Prostate gland (tissue), 2 donors: ENCODE measurements around the gene GNG14. TPM values are rescaled to one million over a fixed set of nuclear protein-coding genes. Genes with fewer than 3 reads are reported as not detected.

Source experiments
- DNase-seq: peaks from one replicate; pipeline ENCODE4 v3.0.0-alpha.2; 2019; ENCODE audit warnings: low spot score
- H3K27ac ChIP-seq, 2 donors: fragments of 200-600 bp; sonication (generic); 2 replicates each; pipeline ENCODE4 v1.5.1; 2017 to 2019
- H3K27me3 ChIP-seq: fragments of 200-600 bp; sonication (generic); replicated peaks from 2 replicates; pipeline ENCODE4 v1.5.1; 2019; ENCODE audit not compliant: insufficient read depth
- H3K36me3 ChIP-seq, 2 donors: fragments of 200-600 bp; sonication (generic); 1 replicate in 1 of 2; 2 replicates in 1 of 2; pipeline versions ENCODE4 v1.5.1 to v1.8.1; 2017 to 2019
- H3K4me1 ChIP-seq: fragments of 200-600 bp; sonication (generic); replicated peaks from 2 replicates; pipeline ENCODE4 v1.5.1; 2019
- H3K4me3 ChIP-seq, 2 donors: fragments of 200-600 bp; sonication (generic); 2 replicates each; pipeline ENCODE4 v1.5.1; 2017 to 2019
- H3K9me3 ChIP-seq: fragments of 200-600 bp; sonication (generic); 2 replicates; pipeline ENCODE4 v1.5.1; 2017
- CTCF ChIP-seq, 4 experiments: fragments of 200-600 bp in 2 of 4; fragments of 450-650 bp in 2 of 4; sonication (generic) in 2 of 4; IDR thresholded peaks; 1 replicate in 3 of 4; 2 replicates in 1 of 4; pipeline ENCODE4 v1.5.1; 2016 to 2019; ENCODE audit warnings: antibody characterized with exemption in 4 of 4, mild to moderate bottlenecking in 2 of 4, moderate library complexity in 2 of 4
- POLR2A ChIP-seq: fragments of 450-650 bp; IDR thresholded peaks from one replicate; pipeline ENCODE4 v1.6.1; 2016; ENCODE audit warnings: antibody characterized with exemption, mild to moderate bottlenecking
- POLR2AphosphoS5 ChIP-seq: sonication (generic); formaldehyde crosslinking; IDR thresholded peaks from one replicate; pipeline ENCODE4 v1.6.1; 2017; ENCODE audit warnings: antibody characterized with exemption
- WGBS: methylation state at CpG from one replicate; pipeline ENCODE4 v1.1.5; 2018; 5-methylcytosine and 5-hydroxymethylcytosine counted together
- intact Hi-C: fragments of 100-400 bp; cut with DNase I; formaldehyde crosslinking; loops from one replicate; pipeline ENCODE4 v1.14.2; 2022
- small RNA-seq, 2 donors: library from RNA; depleted of rRNA; stranded (forward); fragments of <200 nt; gene quantifications; one replicate each; pipeline ENCODE3, GENCODE V24; 2016
- total RNA-seq, 2 donors: library from RNA; depleted of rRNA; stranded (reverse); fragments of >200 nt; gene quantifications; one replicate each; pipeline ENCODE4 v1.1.0, GENCODE V29; 2016

The GNG14 gene
- total RNA-seq, 2 donors from 2014 or later, result not detected

- Histone ChIP-seq H3K36me3 (no peaks in the 10 kb centered on the region), H3K27me3 (no peaks in the 10 kb centered on the region), H3K4me3 (peak overlapping the region; percentile 63 to 76), H3K27ac (peak overlapping the region; percentile 82 to 87), H3K4me1 (peaks cover 16% of the 10 kb centered on the region), H3K9me3 (no peaks in the 10 kb centered on the region)
- intact Hi-C loops, result no loop called here
- no peak for DNase-seq
- TF ChIP-seq POLR2AphosphoS5 (no peak), POLR2A (no peak), CTCF (IDR thresholded peaks at IDR 0.05) (no peak)
- WGBS, result 8% methylated on average over 13 of the region's 13 CpGs
Measured at GRCh38 chr19:12737835-12738351, 50.1 kb downstream of the GNG14 start.

Small RNA genes lying within 50 kb of the gene (small RNA-seq; reads per million reads assigned to genes)
- 92.5 to 133 reads per million in 2 donors for gene SNORD41

Other genes starting within 250 kb of the GNG14 start
- gene ZNF443, start 247.0 kb upstream of the GNG14 start, total RNA-seq, result 1 to 10 TPM; 5.7 to 5.8 TPM
- 1 to 10 TPM; 3.9 to 5.4 TPM for gene ZNF709, start 203.2 kb upstream of the GNG14 start, total RNA-seq
- 10 to 100 TPM; 17.6 to 17.9 TPM for gene ZNF564, start 136.5 kb upstream of the GNG14 start, total RNA-seq
- gene ZNF490, start 77.2 kb upstream of the GNG14 start, total RNA-seq, result 1 to 10 TPM; 7.2 to 8.9 TPM
- 10 to 100 TPM; 18.3 to 20.4 TPM for gene ZNF791, start 77.1 kb upstream of the GNG14 start, total RNA-seq
- 10 to 100 TPM; 60.2 to 91.9 TPM for gene MAN2B1, start 21.3 kb upstream of the GNG14 start, total RNA-seq
- 10 to 100 TPM; 14.9 to 16.2 TPM for gene WDR83, start 21.2 kb upstream of the GNG14 start, total RNA-seq
- gene DHPS, start 6.1 kb upstream of the GNG14 start, total RNA-seq, result 100 to 1,000 TPM; 140 to 178 TPM
- 10 to 100 TPM in 1 of 2 donors, 1 to 10 TPM in 1; 9.1 to 16.9 TPM for gene FBXW9, start 8.6 kb downstream of the GNG14 start, total RNA-seq
- 100 to 1,000 TPM in 1 of 2 donors, 10 to 100 TPM in 1; 50.1 to 123 TPM for gene TNPO2, start 35.9 kb downstream of the GNG14 start, total RNA-seq
- gene TRIR, start 46.7 kb downstream of the GNG14 start, total RNA-seq, result 100 to 1,000 TPM; 367 to 399 TPM
- gene GET3, start 49.5 kb downstream of the GNG14 start, total RNA-seq, result 10 to 100 TPM; 65.4 to 82.1 TPM
- under 1 TPM in 1 of 2 donors, not detected in 1; 0.91 TPM for gene BEST2, start 63.8 kb downstream of the GNG14 start, total RNA-seq
- gene HOOK2, start 87.6 kb downstream of the GNG14 start, total RNA-seq, result 100 to 1,000 TPM in 1 of 2 donors, 10 to 100 TPM in 1; 49.6 to 126 TPM
- 100 to 1,000 TPM; 173 to 290 TPM for gene JUNB, start 103.5 kb downstream of the GNG14 start, total RNA-seq
- gene PRDX2, start 113.8 kb downstream of the GNG14 start, total RNA-seq, result 100 to 1,000 TPM; 256 to 548 TPM
- gene THSD8, start 114.1 kb downstream of the GNG14 start, total RNA-seq, result under 1 TPM in 1 of 2 donors, not detected in 1; 0.91 TPM
- gene RNASEH2A, start 118.6 kb downstream of the GNG14 start, total RNA-seq, result 10 to 100 TPM in 1 of 2 donors, 1 to 10 TPM in 1; 8.7 to 11.5 TPM
- gene RTBDN, start 146.6 kb downstream of the GNG14 start, total RNA-seq, result 1 to 10 TPM in 1 of 2 donors, not detected in 1; 1.1 TPM
- 1 to 10 TPM; 1.3 to 2.4 TPM for gene MAST1, start 150.5 kb downstream of the GNG14 start, total RNA-seq
- gene DNASE2, start 193.5 kb downstream of the GNG14 start, total RNA-seq, result 10 to 100 TPM; 41.4 to 63.9 TPM
- not detected for gene KLF1, start 199.2 kb downstream of the GNG14 start, total RNA-seq
- gene GCDH, start 203.2 kb downstream of the GNG14 start, total RNA-seq, result 10 to 100 TPM; 66.4 to 81.7 TPM
- gene SYCE2, start 231.3 kb downstream of the GNG14 start, total RNA-seq, result 1 to 10 TPM in 1 of 2 donors, under 1 TPM in 1; 0.18 to 5.9 TPM
- gene FARSA, start 245.7 kb downstream of the GNG14 start, total RNA-seq, result 10 to 100 TPM; 54.8 to 65.0 TPM